Fibroblast of lung (primary cell): Measurements from ENCODE around the gene UCP2.

ENCODE experiments used
- CTCF ChIP-seq, 2 donors: IDR thresholded peaks in 1 of 2; conservative IDR thresholded peaks in 1 of 2; 1 replicate in 1 of 2; 2 replicates in 1 of 2; pipeline ENCODE4 v1.5.1; 2011 to 2012; ENCODE audit warnings: low read length in 2 of 2, control low read depth in 1 of 2, inconsistent platforms in 1 of 2, low read depth in 1 of 2, mild to moderate bottlenecking in 1 of 2
- EZH2 ChIP-seq: IDR thresholded peaks from 2 replicates; pipeline ENCODE4 v1.5.1; 2012; ENCODE audit warnings: low read length, control low read depth, mild to moderate bottlenecking; ENCODE audit errors: missing control alignments

GRCh38 chr11:74005721-74006517, 23.3 kb upstream of the UCP2 start:
- TF ChIP-seq CTCF (conservative IDR thresholded peaks at IDR 0.05 in 1 of 2, IDR thresholded peaks at IDR 0.05 in 1 of 2; ENCODE audit: low read depth in 1 of 2, low read length in 2 of 2) (no peak), EZH2 (no peak)
